Measurements from ENCODE around the gene SLX4IP.

Gene SLX4IP

GRCh38 chr20:10655720-10656669, 220.9 kb downstream of the SLX4IP start:
- no peak for DNase-seq

DNA sequence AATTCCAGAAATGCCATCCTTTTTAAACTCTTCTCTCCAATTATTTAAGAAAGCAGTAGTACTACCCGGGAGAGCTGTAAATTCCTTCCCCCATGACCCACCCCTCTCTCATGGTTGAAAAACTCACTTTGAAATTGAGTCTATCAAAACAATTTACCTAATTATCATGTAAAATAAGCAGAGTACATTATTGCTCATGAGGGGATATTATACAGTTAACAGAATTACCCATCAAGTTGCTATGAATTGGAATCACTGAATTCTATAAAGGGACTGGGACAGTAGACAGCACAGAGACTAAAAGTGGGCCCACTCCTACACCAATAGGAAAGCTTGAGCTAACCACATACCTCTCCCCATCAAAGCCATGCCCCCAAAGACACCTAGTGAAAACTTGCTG, 222.3 kb downstream of the SLX4IP start:
- DNase-seq: no peak

DNA sequence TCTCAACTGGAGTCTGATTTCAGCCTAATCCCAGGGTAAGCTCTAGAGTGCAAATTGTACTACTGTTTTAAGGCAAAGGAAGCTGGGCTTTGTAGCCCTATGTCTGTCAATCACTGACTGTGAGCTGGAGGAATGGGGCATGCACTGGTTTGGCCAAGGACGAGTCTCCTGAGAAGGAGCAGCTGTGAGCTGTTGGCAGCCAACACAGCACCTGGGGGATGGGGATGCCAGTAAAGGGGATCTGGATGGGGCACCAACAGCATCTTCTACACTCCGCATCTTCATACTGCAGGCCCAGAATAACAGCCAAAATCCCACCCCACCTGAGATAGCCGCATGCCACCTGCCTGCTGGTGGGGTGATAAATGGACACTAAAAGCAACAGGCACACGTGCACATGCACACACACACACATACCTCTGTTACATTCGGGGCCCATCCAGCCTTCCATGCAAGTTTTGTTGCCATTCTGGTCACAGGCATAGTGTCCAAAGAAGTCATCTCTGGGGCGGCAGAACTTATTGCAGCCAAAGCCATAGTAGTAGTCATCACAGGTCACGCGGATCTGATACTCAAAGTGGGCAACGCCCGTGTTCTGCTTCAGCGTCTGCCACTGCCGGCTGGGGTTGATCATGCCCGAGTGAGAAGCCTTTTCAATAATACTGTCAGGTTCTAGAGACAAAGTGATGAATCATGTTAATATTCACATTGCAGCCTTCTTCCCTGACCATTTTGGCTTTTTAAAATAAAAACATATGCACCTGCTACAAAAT, 223.1 kb downstream of the SLX4IP start:
- DNase-seq: peak; percentile 51

- DNase-seq: no peak
Measured at GRCh38 chr20:10658876-10659632, 223.9 kb downstream of the SLX4IP start.

GRCh38 chr20:10659651-10660601, 224.8 kb downstream of the SLX4IP start:
- DNase-seq: no peak

DNA sequence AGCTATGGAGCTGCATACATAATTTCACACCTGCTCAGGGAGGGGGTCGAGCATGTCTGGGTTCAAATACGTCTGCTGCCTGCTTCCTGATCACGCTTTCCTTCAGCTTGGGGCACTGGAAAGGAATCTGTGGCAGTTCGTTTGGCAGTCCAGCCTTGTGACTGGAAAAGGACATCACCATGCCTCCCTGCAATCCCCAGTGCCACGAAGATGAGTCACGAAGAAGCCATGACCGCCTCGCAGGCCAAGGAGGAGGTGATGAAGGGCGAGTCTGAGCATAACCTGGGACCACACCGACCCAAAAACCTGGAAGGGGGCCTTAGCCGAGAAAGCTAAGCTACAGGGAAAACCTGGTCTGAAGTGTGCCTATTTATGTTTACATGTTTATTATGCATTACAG, 225.6 kb downstream of the SLX4IP start:
- no peak for DNase-seq

DNA sequence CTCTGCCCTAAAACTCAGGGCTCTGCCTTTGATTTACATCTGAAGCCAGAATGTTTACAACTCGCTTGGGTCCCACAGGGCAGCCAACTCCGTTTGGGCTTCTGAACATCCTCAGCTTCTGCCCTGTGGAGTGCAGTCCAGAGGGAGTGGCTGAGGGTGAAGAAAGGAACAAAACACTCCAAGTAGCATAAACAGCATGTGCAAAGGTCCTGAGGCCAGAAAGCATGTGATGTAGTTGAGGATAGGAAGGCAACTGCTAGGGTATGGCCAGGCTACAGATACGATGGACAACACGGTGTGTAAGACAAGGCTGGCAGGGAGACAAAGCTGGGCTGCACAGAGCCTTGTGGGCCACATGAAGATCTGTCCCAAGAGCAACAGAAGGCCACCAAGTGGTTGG, 226.2 kb downstream of the SLX4IP start:
- DNase-seq: no peak

GRCh38 chr20:10662151-10662550, 227.0 kb downstream of the SLX4IP start:
- no peak for DNase-seq

GRCh38 chr20:10662661-10663458, 227.8 kb downstream of the SLX4IP start:
- no peak for DNase-seq

GRCh38 chr20:10663756-10664155, 228.7 kb downstream of the SLX4IP start:
- no peak for DNase-seq

- no peak for DNase-seq
Measured at GRCh38 chr20:10665027-10665561, 230.0 kb downstream of the SLX4IP start.

DNA sequence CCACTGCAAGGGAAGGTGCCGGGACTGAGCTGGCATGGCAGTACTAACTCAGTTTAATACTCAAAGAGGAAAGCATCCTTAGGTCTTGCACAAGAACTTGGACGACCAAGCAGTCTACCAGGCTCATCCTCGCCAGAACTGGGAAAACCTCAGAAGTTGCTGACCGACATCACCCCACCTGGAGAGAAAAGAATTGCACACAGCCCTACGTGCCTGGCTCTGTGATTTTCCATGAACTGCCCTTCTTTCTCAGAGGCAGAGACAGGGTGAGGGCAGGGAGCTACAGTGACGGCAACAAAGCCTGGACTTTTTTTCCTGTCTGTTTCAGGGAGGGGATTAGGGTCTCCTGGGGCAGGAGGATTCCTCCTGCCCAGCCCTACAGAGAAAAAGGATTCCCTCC, 230.7 kb downstream of the SLX4IP start:
- DNase-seq: peak; percentile 35

GRCh38 chr20:10666221-10667076, 231.3 kb downstream of the SLX4IP start:
- DNase-seq: no peak

- DNase-seq: no peak
Measured at GRCh38 chr20:10667077-10667401, 231.9 kb downstream of the SLX4IP start.

DNA sequence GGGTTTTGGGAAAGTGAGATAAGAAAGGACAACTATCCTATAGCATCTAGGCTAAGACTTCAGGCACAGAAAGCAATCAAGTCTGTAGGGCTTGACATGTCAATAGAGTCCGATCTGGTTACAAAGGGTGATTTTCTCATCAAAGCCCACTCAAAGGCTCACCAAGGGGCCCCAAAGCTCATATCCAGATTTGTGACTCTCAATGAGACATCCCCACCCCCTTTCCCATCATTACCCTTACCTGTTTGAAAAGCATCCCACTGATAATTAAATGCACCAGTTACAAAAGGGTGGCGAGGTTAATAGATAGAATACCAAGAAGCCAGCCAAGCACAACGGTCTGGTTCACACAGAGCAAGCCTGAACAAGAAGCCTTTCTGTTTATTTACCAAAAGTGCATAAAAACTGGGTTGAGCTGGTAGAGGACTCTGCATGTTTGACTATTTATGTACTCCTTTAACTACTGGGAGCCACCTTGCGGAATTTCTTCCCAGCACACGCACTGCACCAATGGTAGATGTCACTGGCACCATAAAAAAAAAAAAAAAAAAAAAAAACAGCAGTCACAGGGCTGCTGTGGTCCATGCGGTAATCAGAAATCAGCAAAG, 232.6 kb downstream of the SLX4IP start:
- DNase-seq: no peak

- DNase-seq: no peak
Measured at GRCh38 chr20:10668677-10669368, 233.7 kb downstream of the SLX4IP start.

DNA sequence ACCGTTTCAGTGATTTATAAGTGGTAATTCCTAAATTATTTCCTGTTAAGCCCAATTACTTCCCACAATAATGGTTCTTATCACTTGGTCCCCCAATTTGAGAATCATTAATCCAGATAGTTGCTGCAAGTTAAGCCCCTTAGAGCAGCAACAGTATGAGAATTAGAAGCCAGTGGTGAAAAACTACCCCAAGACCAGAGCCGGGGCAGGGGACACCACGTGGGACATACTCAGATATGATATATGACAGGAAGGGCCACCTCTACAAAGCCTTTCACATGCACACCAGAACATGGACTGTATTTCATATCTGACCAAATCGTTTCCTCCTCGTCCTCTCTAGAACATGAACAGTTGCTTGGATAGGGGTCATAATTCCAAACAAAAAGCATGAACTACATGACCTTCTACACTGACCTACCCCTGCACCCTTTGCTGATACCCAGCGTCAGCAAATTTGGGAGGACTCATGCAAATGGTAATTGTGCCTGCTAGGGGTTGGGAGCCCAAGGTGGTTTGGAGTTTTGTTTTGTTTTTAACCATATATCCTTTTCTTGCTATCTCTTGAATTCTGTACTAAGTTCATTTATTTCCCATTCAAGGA, 234.8 kb downstream of the SLX4IP start:
- DNase-seq: peak; percentile 24

GRCh38 chr20:10670501-10671220, 235.6 kb downstream of the SLX4IP start:
- DNase-seq: peak; percentile 84
